BE2C (cell line): ENCODE data around the gene KIRREL3.
"Not testable (repeated sequence)": the region's sequence is repeated elsewhere in the genome, so short reads cannot be mapped to it uniquely, and the experiment has no call there.

ENCODE experiments used
- DNase-seq: peaks from one replicate; pipeline ENCODE4 v3.0.0-alpha.2; 2020
- H3K27me3 ChIP-seq: fragments of 250-450 bp; sonication (Bioruptor Pico); 2 replicates; pipeline ENCODE4 v1.5.1; 2020; ENCODE audit warnings: mild to moderate bottlenecking
- H3K36me3 ChIP-seq: fragments of 250-450 bp; sonication (Bioruptor Pico); 2 replicates; pipeline ENCODE4 v1.5.1; 2020; ENCODE audit warnings: mild to moderate bottlenecking
- H3K4me1 ChIP-seq: fragments of 250-450 bp; sonication (Bioruptor Pico); 2 replicates; pipeline ENCODE4 v1.5.1; 2020
- H3K4me3 ChIP-seq: 2 replicates; pipeline ENCODE4 v1.5.1; 2011; ENCODE audit warnings: low read depth, low read length
- H3K9me3 ChIP-seq: fragments of 250-450 bp; sonication (Bioruptor Pico); 2 replicates; pipeline ENCODE4 v1.5.1; 2020
- CTCF ChIP-seq: IDR thresholded peaks from 2 replicates; pipeline ENCODE4 v1.5.1; 2012; ENCODE audit warnings: mild to moderate bottlenecking, low read depth, low read length

The KIRREL3 gene

GRCh38 chr11:126387857-126388256 lies 612.7 kb downstream of the KIRREL3 start:
- TF ChIP-seq CTCF, result no peak
- no peaks in the 10 kb centered on the region for H3K27me3 ChIP-seq
- H3K4me3 ChIP-seq, result no peak overlapping the region
- peaks cover 10% of the 10 kb centered on the region for H3K4me1 ChIP-seq
- no peak for DNase-seq
- H3K9me3 ChIP-seq, result no peaks in the 10 kb centered on the region
- no peaks in the 10 kb centered on the region for H3K36me3 ChIP-seq

GRCh38 chr11:126386729-126387071 lies 613.9 kb downstream of the KIRREL3 start:
- DNase-seq, result peak; percentile 26
- H3K4me1 ChIP-seq, H3K9me3 ChIP-seq, H3K36me3 ChIP-seq, H3K4me3 ChIP-seq, H3K27me3 ChIP-seq: not testable (repeated sequence)

GRCh38 chr11:126385991-126386728 lies 614.4 kb downstream of the KIRREL3 start:
- no peak overlapping the region for H3K4me3 ChIP-seq
- H3K4me1 ChIP-seq, result no peaks in the 10 kb centered on the region
- no peak for TF ChIP-seq CTCF
- no peak for DNase-seq
- H3K9me3 ChIP-seq, result no peaks in the 10 kb centered on the region
- H3K27me3 ChIP-seq, result no peaks in the 10 kb centered on the region
- H3K36me3 ChIP-seq, result no peaks in the 10 kb centered on the region

GRCh38 chr11:126384449-126385070 lies 616.0 kb downstream of the KIRREL3 start:
- TF ChIP-seq CTCF, result no peak
- Histone ChIP-seq H3K4me1 (no peaks in the 10 kb centered on the region), H3K4me3 (no peak overlapping the region), H3K27me3 (no peaks in the 10 kb centered on the region), H3K9me3 (no peaks in the 10 kb centered on the region), H3K36me3 (no peaks in the 10 kb centered on the region)
- no peak for DNase-seq

GRCh38 chr11:126383339-126384335 lies 616.9 kb downstream of the KIRREL3 start:
- no peak for TF ChIP-seq CTCF
- H3K27me3 ChIP-seq, result no peaks in the 10 kb centered on the region
- DNase-seq, result no peak
- H3K36me3 ChIP-seq, result no peaks in the 10 kb centered on the region
- H3K4me3 ChIP-seq, result no peak overlapping the region
- no peaks in the 10 kb centered on the region for H3K9me3 ChIP-seq
- peaks cover 4% of the 10 kb centered on the region; the same call in 1 of the 2 replicates for H3K4me1 ChIP-seq

- not testable (repeated sequence) for DNase-seq, H3K36me3 ChIP-seq, H3K4me1 ChIP-seq
These were observed 617.9 kb downstream of the KIRREL3 start for GRCh38 chr11:126382641-126383040.

GRCh38 chr11:126381960-126382359 lies 618.6 kb downstream of the KIRREL3 start:
- H3K9me3 ChIP-seq, DNase-seq, H3K4me3 ChIP-seq, H3K36me3 ChIP-seq, H3K27me3 ChIP-seq, H3K4me1 ChIP-seq: not testable (repeated sequence)

More at GRCh38 chr11:126382641-126383040, 617.9 kb downstream of the KIRREL3 start:
- not testable (repeated sequence) for H3K9me3 ChIP-seq, H3K27me3 ChIP-seq, H3K4me3 ChIP-seq
